HEK293T (cell line): ENCODE data around the gene PRDM16.

Experiments
- CTCF ChIA-PET: fragments of 350-600 bp; formaldehyde crosslinking; extraction: SDS; loops from one replicate; lab custom pipeline; 2021; ENCODE audit warnings: antibody characterized with exemption, inconsistent platforms; lab: Yijun Ruan, JAX
- POLR2A ChIA-PET: fragments of 350-600 bp; formaldehyde crosslinking; extraction: SDS; loops from one replicate; lab custom pipeline; 2020; ENCODE audit warnings: antibody characterized with exemption, inconsistent platforms; lab: Yijun Ruan, JAX
- DNase-seq: peaks from one replicate; pipeline ENCODE4 v3.0.0; 2012; ENCODE audit warnings: mixed read lengths; ENCODE audit errors: extremely low spot score
- ARNT ChIP-seq: fragments of 450-650 bp; IDR thresholded peaks from 2 replicates; pipeline ENCODE4 v1.6.1; 2017; ENCODE audit warnings: mild to moderate bottlenecking
- BHLHE40 ChIP-seq: fragments of 450-650 bp; IDR thresholded peaks from 2 replicates; pipeline ENCODE4 v1.6.1; 2016; ENCODE audit warnings: mild to moderate bottlenecking, moderate library complexity, borderline replicate concordance
- CTBP1 ChIP-seq: fragments of 450-650 bp; IDR thresholded peaks from 2 replicates; pipeline ENCODE4 v1.6.1; 2016; ENCODE audit warnings: borderline replicate concordance
- ELF4 ChIP-seq: fragments of 450-650 bp; IDR thresholded peaks from 2 replicates; pipeline ENCODE4 v1.6.1; 2017; ENCODE audit warnings: antibody characterized with exemption
- FOXA1 ChIP-seq: fragments of 450-650 bp; IDR thresholded peaks from 2 replicates; pipeline ENCODE4 v1.6.1; 2016; ENCODE audit warnings: mild to moderate bottlenecking
- FOXK2 ChIP-seq: fragments of 450-650 bp; IDR thresholded peaks from 2 replicates; pipeline ENCODE4 v1.6.1; 2016; ENCODE audit warnings: mild to moderate bottlenecking
- FOXM1 ChIP-seq: fragments of 450-650 bp; IDR thresholded peaks from 2 replicates; pipeline ENCODE4 v1.6.1; 2017; ENCODE audit warnings: mild to moderate bottlenecking, borderline replicate concordance
- HDGF ChIP-seq: fragments of 450-650 bp; IDR thresholded peaks from 2 replicates; pipeline ENCODE4 v1.6.1; 2017; ENCODE audit warnings: antibody characterized with exemption, borderline replicate concordance
- L3MBTL2 ChIP-seq: fragments of 450-650 bp; conservative IDR thresholded peaks from 2 replicates; pipeline ENCODE4 v1.6.1; 2016; ENCODE audit warnings: mild to moderate bottlenecking
- LEF1 ChIP-seq: fragments of 450-650 bp; IDR thresholded peaks from 2 replicates; pipeline ENCODE4 v1.6.1; 2017; ENCODE audit warnings: mild to moderate bottlenecking, borderline replicate concordance
- NFRKB ChIP-seq: fragments of 450-650 bp; IDR thresholded peaks from 2 replicates; pipeline ENCODE4 v1.6.1; 2016; ENCODE audit warnings: mild to moderate bottlenecking, moderate library complexity
- PKNOX1 ChIP-seq: fragments of 450-650 bp; IDR thresholded peaks from 2 replicates; pipeline ENCODE4 v1.6.1; 2016
- SP1 ChIP-seq: fragments of 450-650 bp; IDR thresholded peaks from 2 replicates; pipeline ENCODE4 v1.6.1; 2017
- SUZ12 ChIP-seq: fragments of 450-650 bp; IDR thresholded peaks from 2 replicates; pipeline ENCODE4 v1.6.1; 2016; ENCODE audit warnings: mild to moderate bottlenecking
- TARDBP ChIP-seq: fragments of 450-650 bp; IDR thresholded peaks from 2 replicates; pipeline ENCODE4 v1.6.1; 2016
- ZNF384 ChIP-seq: fragments of 450-650 bp; IDR thresholded peaks from 2 replicates; pipeline ENCODE4 v1.6.1; 2016

PRDM16 gene

GRCh38 chr1:3159996-3160395, 91.0 kb downstream of the PRDM16 start:
- TF ChIP-seq FOXA1 (no peak), FOXK2 (no peak), NFRKB (no peak), HDGF (no peak), ZNF384 (no peak), CTBP1 (no peak), BHLHE40 (no peak), TARDBP (no peak), LEF1 (no peak), PKNOX1 (no peak), ARNT (no peak), L3MBTL2 (no peak), ELF4 (no peak), SUZ12 (no peak), FOXM1 (no peak), SP1 (no peak)
- POLR2A ChIA-PET: no interaction called here
- CTCF ChIA-PET: no interaction called here

GRCh38 chr1:3160647-3161145, 91.7 kb downstream of the PRDM16 start:
- POLR2A ChIA-PET: interaction anchor here (1.4 kb wide), 1 partner anchor 16 kb away, joined by 3 read pairs; no protein-coding TSS in a partner anchor

More at GRCh38 chr1:3159996-3160395, 91.0 kb downstream of the PRDM16 start:
- no peak for DNase-seq

GRCh38 chr1:3161176-3161840, 92.3 kb downstream of the PRDM16 start:
- ChIA-PET CTCF (no interaction called here), POLR2A (interaction anchor here (1.4 kb wide), 1 partner anchor 16 kb away, joined by 3 read pairs; no protein-coding TSS in a partner anchor)
- no peak for DNase-seq
- TF ChIP-seq FOXA1: no peak
- TF ChIP-seq SP1: no peak
- TF ChIP-seq SUZ12: no peak
- TF ChIP-seq PKNOX1: no peak
- TF ChIP-seq ELF4: no peak
- no peak for TF ChIP-seq NFRKB
- TF ChIP-seq CTBP1: no peak
- TF ChIP-seq FOXK2: no peak
- TF ChIP-seq ARNT: no peak
- TF ChIP-seq TARDBP: no peak
- no peak for TF ChIP-seq LEF1
- TF ChIP-seq ZNF384: no peak
- TF ChIP-seq HDGF: no peak
- no peak for TF ChIP-seq L3MBTL2

More at GRCh38 chr1:3160647-3161145, 91.7 kb downstream of the PRDM16 start:
- TF ChIP-seq FOXA1 (no peak), ELF4 (no peak), LEF1 (no peak), BHLHE40 (no peak), HDGF (no peak), ARNT (no peak), SP1 (no peak), PKNOX1 (no peak), ZNF384 (no peak), TARDBP (no peak)
- no peak for DNase-seq
- CTCF ChIA-PET: no interaction called here

- CTCF ChIA-PET: no interaction called here
- POLR2A ChIA-PET: interaction anchor here (1.4 kb wide), 1 partner anchor 15 kb away, joined by 3 read pairs; no protein-coding TSS in a partner anchor
- DNase-seq: no peak
Observed at GRCh38 chr1:3162322-3162882, 93.4 kb downstream of the PRDM16 start.

GRCh38 chr1:3163356-3163755, 94.4 kb downstream of the PRDM16 start:
- no peak for TF ChIP-seq CTBP1
- TF ChIP-seq SP1: no peak
- TF ChIP-seq ELF4: no peak
- no peak for TF ChIP-seq LEF1
- TF ChIP-seq NFRKB: no peak
- no peak for TF ChIP-seq L3MBTL2
- TF ChIP-seq HDGF: no peak
- no peak for TF ChIP-seq ZNF384
- TF ChIP-seq ARNT: no peak
- TF ChIP-seq BHLHE40: no peak
- TF ChIP-seq SUZ12: no peak
- TF ChIP-seq FOXM1: no peak
- no peak for TF ChIP-seq TARDBP
- TF ChIP-seq PKNOX1: no peak
- ChIA-PET CTCF (no interaction called here), POLR2A (no interaction called here)
- no peak for DNase-seq

More at GRCh38 chr1:3162322-3162882, 93.4 kb downstream of the PRDM16 start:
- TF ChIP-seq SP1: no peak
- no peak for TF ChIP-seq ZNF384
- no peak for TF ChIP-seq LEF1
